ENCODE results near the gene PAQR7. TPM values are rescaled to one million over a fixed set of nuclear protein-coding genes. Genes with fewer than 3 reads are reported as not detected.
A peak's percentile ranks its signal among the peaks of the same experiment; 100 is the strongest.

Gene PAQR7
- total RNA-seq, 1 experiment from 2014 or later, result 6.7 TPM

DNA sequence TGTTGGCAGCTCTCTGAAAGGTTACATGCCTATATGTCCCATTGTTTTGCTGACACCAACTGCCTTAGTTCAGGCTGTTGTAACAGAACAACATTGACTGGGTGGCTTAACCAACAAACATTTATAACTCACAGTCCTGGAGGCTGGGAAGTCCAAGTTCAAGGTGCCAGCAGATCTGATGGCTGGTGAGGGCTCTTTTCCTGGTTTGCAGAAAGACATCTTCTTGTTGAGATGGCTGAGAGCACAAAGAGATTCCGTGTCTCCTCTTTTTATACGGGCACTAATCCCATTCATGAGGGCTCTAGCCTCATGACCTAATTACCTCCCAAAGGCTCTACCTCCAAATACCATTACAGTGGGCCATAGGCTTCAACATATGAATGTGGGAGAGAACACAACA, 41.0 kb upstream of the PAQR7 start:
- no peak for TF ChIP-seq ZNF232 (CRISPR knock-in tag; IDR thresholded peaks at IDR 0.05)
- TF ChIP-seq SMAD4 (CRISPR knock-in tag; IDR thresholded peaks at IDR 0.05), result no peak
- no peak for TF ChIP-seq ETV6 (CRISPR knock-in tag; IDR thresholded peaks at IDR 0.05)
- TF ChIP-seq, protein P1, sequence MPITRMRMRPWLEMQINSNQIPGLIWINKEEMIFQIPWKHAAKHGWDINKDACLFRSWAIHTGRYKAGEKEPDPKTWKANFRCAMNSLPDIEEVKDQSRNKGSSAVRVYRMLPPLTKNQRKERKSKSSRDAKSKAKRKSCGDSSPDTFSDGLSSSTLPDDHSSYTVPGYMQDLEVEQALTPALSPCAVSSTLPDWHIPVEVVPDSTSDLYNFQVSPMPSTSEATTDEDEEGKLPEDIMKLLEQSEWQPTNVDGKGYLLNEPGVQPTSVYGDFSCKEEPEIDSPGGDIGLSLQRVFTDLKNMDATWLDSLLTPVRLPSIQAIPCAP (CRISPR knock-in tag; IDR thresholded peaks at IDR 0.05), result no peak
- TF ChIP-seq, protein P2, sequence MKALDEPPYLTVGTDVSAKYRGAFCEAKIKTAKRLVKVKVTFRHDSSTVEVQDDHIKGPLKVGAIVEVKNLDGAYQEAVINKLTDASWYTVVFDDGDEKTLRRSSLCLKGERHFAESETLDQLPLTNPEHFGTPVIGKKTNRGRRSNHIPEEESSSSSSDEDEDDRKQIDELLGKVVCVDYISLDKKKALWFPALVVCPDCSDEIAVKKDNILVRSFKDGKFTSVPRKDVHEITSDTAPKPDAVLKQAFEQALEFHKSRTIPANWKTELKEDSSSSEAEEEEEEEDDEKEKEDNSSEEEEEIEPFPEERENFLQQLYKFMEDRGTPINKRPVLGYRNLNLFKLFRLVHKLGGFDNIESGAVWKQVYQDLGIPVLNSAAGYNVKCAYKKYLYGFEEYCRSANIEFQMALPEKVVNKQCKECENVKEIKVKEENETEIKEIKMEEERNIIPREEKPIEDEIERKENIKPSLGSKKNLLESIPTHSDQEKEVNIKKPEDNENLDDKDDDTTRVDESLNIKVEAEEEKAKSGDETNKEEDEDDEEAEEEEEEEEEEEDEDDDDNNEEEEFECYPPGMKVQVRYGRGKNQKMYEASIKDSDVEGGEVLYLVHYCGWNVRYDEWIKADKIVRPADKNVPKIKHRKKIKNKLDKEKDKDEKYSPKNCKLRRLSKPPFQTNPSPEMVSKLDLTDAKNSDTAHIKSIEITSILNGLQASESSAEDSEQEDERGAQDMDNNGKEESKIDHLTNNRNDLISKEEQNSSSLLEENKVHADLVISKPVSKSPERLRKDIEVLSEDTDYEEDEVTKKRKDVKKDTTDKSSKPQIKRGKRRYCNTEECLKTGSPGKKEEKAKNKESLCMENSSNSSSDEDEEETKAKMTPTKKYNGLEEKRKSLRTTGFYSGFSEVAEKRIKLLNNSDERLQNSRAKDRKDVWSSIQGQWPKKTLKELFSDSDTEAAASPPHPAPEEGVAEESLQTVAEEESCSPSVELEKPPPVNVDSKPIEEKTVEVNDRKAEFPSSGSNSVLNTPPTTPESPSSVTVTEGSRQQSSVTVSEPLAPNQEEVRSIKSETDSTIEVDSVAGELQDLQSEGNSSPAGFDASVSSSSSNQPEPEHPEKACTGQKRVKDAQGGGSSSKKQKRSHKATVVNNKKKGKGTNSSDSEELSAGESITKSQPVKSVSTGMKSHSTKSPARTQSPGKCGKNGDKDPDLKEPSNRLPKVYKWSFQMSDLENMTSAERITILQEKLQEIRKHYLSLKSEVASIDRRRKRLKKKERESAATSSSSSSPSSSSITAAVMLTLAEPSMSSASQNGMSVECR (CRISPR knock-in tag; IDR thresholded peaks at IDR 0.05; ENCODE audit: borderline replicate concordance), result no peak
- no peak for TF ChIP-seq GTF2I (CRISPR knock-in tag; conservative IDR thresholded peaks at IDR 0.05)
- no peak for TF ChIP-seq GRHL2 (CRISPR knock-in tag; IDR thresholded peaks at IDR 0.05; ENCODE audit: insufficient replicate concordance, severe bottlenecking)
- no peak for TF ChIP-seq NR2C2 (CRISPR knock-in tag; IDR thresholded peaks at IDR 0.05)
- TF ChIP-seq TCF7 (CRISPR knock-in tag; IDR thresholded peaks at IDR 0.05; ENCODE audit: low read depth), result no peak
- TF ChIP-seq, protein P3, sequence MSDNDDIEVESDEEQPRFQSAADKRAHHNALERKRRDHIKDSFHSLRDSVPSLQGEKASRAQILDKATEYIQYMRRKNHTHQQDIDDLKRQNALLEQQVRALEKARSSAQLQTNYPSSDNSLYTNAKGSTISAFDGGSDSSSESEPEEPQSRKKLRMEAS (CRISPR knock-in tag; IDR thresholded peaks at IDR 0.05), result no peak
- POLR2A ChIA-PET, result no interaction called here
- Mint-ChIP-seq H3K27me3 (ENCODE audit: low read depth) (peaks cover 11% of the 10 kb centered on the region), H3K4me3 (no peak overlapping the region), H3K36me3 (no peaks in the 10 kb centered on the region), H3K9me3 (no peaks in the 10 kb centered on the region), H3K27ac (no peak overlapping the region), H3K4me1 (peaks cover 9% of the 10 kb centered on the region)
- ATAC-seq (no peak), DNase-seq (ENCODE audit: low spot score) (no peak)
- CTCF ChIA-PET, result interaction anchor here (1.5 kb wide), 1 partner anchor 21 kb away, joined by 3 read pairs; no protein-coding TSS in a partner anchor

DNA sequence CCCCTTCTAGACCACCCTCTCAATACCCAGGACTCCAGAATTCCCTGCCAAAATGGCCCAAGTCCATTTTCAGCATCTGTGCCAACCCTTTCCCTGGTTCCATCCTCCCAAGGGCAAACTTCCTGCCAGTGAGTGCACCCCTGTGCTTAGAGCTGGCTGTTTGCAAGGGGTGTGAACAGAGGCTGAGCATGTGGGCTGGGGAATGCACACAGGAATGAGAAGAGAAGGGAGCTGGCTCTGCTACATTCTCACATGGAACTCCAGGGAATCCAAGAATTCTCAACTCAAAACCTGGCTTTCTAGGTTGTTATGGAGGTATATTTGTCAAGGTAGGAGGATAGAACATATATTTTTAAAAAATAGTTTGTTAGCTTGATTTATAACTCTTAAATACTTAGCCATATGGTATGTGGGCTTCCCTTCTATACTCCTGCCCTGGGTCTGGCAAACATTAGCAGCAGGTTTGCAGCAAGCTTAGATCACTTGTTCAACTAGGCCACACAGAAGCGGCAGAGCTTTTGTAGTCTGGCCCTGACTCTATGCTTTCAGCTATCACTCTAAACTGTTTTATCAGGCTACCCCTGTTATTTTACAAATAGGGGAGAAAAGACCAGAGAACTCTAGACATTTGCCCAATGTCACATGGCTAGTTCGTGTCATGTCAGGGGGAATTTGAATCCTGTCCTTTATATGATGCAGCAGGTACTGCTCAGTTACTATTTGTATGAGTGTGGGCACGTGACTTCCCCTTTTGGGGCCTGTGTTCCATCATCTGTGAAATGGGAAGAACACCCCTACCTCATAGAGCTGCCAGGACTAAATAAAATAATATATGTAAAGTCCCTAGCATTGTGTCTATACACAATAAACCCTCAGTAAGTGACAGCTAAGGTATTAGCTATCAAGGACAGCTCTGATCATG, 38.8 kb upstream of the PAQR7 start:
- ChIA-PET CTCF (interaction anchor here (1.1 to 1.2 kb wide), 3 partner anchors 18 to 122 kb away, joined by 3 to 4 read pairs (median 3); partner anchors contain the start of gene PAFAH2), POLR2A (interaction anchor here (0.5 kb wide), 1 partner anchor 122 kb away, joined by 3 read pairs; no protein-coding TSS in a partner anchor)
- DNase-seq (ENCODE audit: low spot score), result no peak
- no peaks in the 10 kb centered on the region for H3K36me3 Mint-ChIP-seq
- peaks cover 5% of the 10 kb centered on the region; the same call in 1 of the 2 replicates for H3K27me3 Mint-ChIP-seq (ENCODE audit: low read depth)
- 0 out of 2 replicates have a peak, but pooled peaks have one; percentile 34 for ATAC-seq
- no peaks in the 10 kb centered on the region for H3K9me3 Mint-ChIP-seq
- no peak overlapping the region for H3K4me3 Mint-ChIP-seq
- H3K27ac Mint-ChIP-seq, result no peak overlapping the region
- H3K4me1 Mint-ChIP-seq, result peaks cover 6% of the 10 kb centered on the region
- TF ChIP-seq JUN (CRISPR knock-in tag; IDR thresholded peaks at IDR 0.05) (no peak), IRF2 (CRISPR knock-in tag; IDR thresholded peaks at IDR 0.05; ENCODE audit: borderline replicate concordance, low read depth) (no peak)
- TF ChIP-seq, protein P4, sequence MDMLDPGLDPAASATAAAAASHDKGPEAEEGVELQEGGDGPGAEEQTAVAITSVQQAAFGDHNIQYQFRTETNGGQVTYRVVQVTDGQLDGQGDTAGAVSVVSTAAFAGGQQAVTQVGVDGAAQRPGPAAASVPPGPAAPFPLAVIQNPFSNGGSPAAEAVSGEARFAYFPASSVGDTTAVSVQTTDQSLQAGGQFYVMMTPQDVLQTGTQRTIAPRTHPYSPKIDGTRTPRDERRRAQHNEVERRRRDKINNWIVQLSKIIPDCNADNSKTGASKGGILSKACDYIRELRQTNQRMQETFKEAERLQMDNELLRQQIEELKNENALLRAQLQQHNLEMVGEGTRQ (CRISPR knock-in tag; IDR thresholded peaks at IDR 0.05), result no peak
- TF ChIP-seq, protein P5, sequence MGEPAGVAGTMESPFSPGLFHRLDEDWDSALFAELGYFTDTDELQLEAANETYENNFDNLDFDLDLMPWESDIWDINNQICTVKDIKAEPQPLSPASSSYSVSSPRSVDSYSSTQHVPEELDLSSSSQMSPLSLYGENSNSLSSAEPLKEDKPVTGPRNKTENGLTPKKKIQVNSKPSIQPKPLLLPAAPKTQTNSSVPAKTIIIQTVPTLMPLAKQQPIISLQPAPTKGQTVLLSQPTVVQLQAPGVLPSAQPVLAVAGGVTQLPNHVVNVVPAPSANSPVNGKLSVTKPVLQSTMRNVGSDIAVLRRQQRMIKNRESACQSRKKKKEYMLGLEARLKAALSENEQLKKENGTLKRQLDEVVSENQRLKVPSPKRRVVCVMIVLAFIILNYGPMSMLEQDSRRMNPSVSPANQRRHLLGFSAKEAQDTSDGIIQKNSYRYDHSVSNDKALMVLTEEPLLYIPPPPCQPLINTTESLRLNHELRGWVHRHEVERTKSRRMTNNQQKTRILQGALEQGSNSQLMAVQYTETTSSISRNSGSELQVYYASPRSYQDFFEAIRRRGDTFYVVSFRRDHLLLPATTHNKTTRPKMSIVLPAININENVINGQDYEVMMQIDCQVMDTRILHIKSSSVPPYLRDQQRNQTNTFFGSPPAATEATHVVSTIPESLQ (CRISPR knock-in tag; IDR thresholded peaks at IDR 0.05), result no peak
- TF ChIP-seq, protein P3 (CRISPR knock-in tag; IDR thresholded peaks at IDR 0.05), result no peak

All from WTC11 (cell line).